ENCODE data around the gene PRRT4. TPM values are rescaled to one million over a fixed set of nuclear protein-coding genes. Genes with fewer than 3 reads are reported as not detected.

The PRRT4 gene
- total and polyA plus RNA-seq, 2 experiments from 2014 or later = 0.55 to 0.56 TPM

- Histone ChIP-seq H3K4me3 (no peak overlapping the region), H3K27ac (ENCODE audit: low read depth) (no peak overlapping the region), H4K20me1 (replicated peaks; ENCODE audit: insufficient read depth) (peaks cover 7% of the 10 kb centered on the region), H3K4me2 (no peak overlapping the region), H3K27me3 (ENCODE audit: insufficient read depth) (no peaks in the 10 kb centered on the region), H2AFZ (no peak overlapping the region), H3F3A (replicated peaks; ENCODE audit: low read depth) (0 out of 2 replicates have a peak, but pooled peaks cover 3% of the 10 kb centered on the region), H3K9me2 (ENCODE audit: insufficient read depth) (no peaks in the 10 kb centered on the region), H3K79me2 (replicated peaks; ENCODE audit: insufficient read depth) (no peaks in the 10 kb centered on the region), H3K36me3 (ENCODE audit: insufficient read depth) (peaks cover 42% of the 10 kb centered on the region), H3K4me1 (ENCODE audit: insufficient read depth) (no peaks in the 10 kb centered on the region)
- Mint-ChIP-seq H3K36me3 (ENCODE audit: low read depth) (peaks cover 87% of the 10 kb centered on the region), H3K4me1 (no peaks in the 10 kb centered on the region), H3K4me3 (no peak overlapping the region), H3K9me3 (no peaks in the 10 kb centered on the region), H3K27me3 (ENCODE audit: insufficient read depth, low read depth, poor library complexity) (no peaks in the 10 kb centered on the region), H3K27ac (no peak overlapping the region)
- no peak for TF ChIP-seq STAT1 (IDR thresholded peaks at IDR 0.05; ENCODE audit: unreplicated experiment)
- TF ChIP-seq ETS1 (IDR thresholded peaks at IDR 0.05) = no peak
- no peak for TF ChIP-seq POLR2AphosphoS5 (IDR thresholded peaks at IDR 0.05; ENCODE audit: low read depth)
- no peak for TF ChIP-seq NANOG (IDR thresholded peaks at IDR 0.05; ENCODE audit: borderline replicate concordance)
- TF ChIP-seq CTCF (conservative IDR thresholded peaks at IDR 0.05; ENCODE audit: low read depth in 2 of 2) = no peak
- no peak for TF ChIP-seq JUNB (IDR thresholded peaks at IDR 0.05; ENCODE audit: unreplicated experiment)
- no peak for TF ChIP-seq ZNF462 (CRISPR knock-in tag; IDR thresholded peaks at IDR 0.05)
- no peak for TF ChIP-seq EZH2 (IDR thresholded peaks at IDR 0.05; ENCODE audit: low read depth, unreplicated experiment)
- no peak for TF ChIP-seq REST (IDR thresholded peaks at IDR 0.05; ENCODE audit: unreplicated experiment)
- no peak for TF ChIP-seq EZH2phosphoT487 (IDR thresholded peaks at IDR 0.05; ENCODE audit: unreplicated experiment)
- no peak for TF ChIP-seq ZNF331 (CRISPR knock-in tag; IDR thresholded peaks at IDR 0.05; ENCODE audit: low read depth)
- TF ChIP-seq ZNF114 (CRISPR knock-in tag; IDR thresholded peaks at IDR 0.05) = no peak
- no peak for TF ChIP-seq CREB1 (CRISPR knock-in tag; IDR thresholded peaks at IDR 0.05; ENCODE audit: low read depth)
- DNase-seq (ENCODE audit: low spot score) = no peak
- no peak for ATAC-seq
These were observed 51.0 kb downstream of the PRRT4 start for GRCh38 chr7:128310499-128310898.
